ENCODE results near the gene SNED1.
A peak's percentile ranks its signal among the peaks of the same experiment; 100 is the strongest.

GRCh38 chr2:240997856-240998705, at the start of gene SNED1:
- TF ChIP-seq CTCF (IDR thresholded peaks at IDR 0.05; ENCODE audit: low read depth, low read length, missing input control) (no peak), ZBTB33 (IDR thresholded peaks at IDR 0.05) (no peak), RAD21 (IDR thresholded peaks at IDR 0.05) (peak in 1 of 2 donors; percentile 32), HNF4A (conservative IDR thresholded peaks at IDR 0.05) (no peak), ATF3 (IDR thresholded peaks at IDR 0.05) (no peak), REST (IDR thresholded peaks at IDR 0.05) (no peak), FOXA1 (IDR thresholded peaks at IDR 0.05) (no peak), MAX (IDR thresholded peaks at IDR 0.05) (no peak), TAF1 (conservative IDR thresholded peaks at IDR 0.05) (no peak), RXRA (IDR thresholded peaks at IDR 0.05) (peak in 1 of 2 donors; percentile 20), FOXA2 (IDR thresholded peaks at IDR 0.05) (no peak)
